Measurements from ENCODE around the gene ZFYVE28.
A peak's percentile ranks its signal among the peaks of the same experiment; 100 is the strongest.

The ZFYVE28 gene

DNA sequence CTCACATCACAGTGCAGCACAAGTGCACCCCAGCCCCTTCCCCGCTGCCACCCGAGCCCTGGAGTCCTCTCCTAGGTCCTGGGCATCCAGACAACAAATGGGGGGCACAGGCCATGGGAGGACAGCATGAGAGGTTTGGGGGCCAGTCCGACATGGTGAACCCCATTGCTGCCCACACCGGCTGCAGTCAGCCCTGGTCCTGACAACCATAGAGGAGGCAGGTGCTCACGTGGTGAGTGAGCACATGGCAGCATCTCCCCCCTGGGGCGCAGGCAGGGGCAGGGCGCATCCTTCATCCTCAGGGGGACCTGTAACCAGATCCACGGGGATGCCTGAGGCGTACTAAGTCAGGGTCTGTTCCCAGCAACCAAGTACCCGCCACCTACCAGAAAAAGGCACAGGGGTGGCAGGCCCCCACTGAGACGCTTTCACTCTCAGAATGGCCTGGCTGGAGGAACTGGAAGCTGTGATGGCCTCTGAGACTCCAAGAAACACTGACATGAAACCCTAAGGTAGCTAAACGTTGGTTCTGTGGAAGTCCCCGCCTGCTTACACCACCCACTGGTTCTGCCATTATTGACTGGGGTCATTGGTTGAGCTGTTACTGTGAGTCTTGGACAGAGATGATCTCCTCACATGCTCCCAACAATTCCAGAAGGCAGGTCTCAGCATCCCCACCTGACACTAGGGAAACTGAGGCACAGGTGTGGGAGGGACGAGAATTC, 6.5 kb downstream of the ZFYVE28 start:
- peak; percentile 76 for DNase-seq (ENCODE audit: extremely low spot score)
- ChIA-PET CTCF (interaction anchor here (0.6 to 6.2 kb wide), 9 partner anchors 9 to 191 kb away, joined by 3 to 34 read pairs (median 5); partner anchors contain the start of genes HAUS3, MXD4 and POLN), POLR2A (interaction anchor here (1.0 kb wide), 1 partner anchor 9 kb away, joined by 4 read pairs; no protein-coding TSS in a partner anchor)
- TF ChIP-seq, protein P1, sequence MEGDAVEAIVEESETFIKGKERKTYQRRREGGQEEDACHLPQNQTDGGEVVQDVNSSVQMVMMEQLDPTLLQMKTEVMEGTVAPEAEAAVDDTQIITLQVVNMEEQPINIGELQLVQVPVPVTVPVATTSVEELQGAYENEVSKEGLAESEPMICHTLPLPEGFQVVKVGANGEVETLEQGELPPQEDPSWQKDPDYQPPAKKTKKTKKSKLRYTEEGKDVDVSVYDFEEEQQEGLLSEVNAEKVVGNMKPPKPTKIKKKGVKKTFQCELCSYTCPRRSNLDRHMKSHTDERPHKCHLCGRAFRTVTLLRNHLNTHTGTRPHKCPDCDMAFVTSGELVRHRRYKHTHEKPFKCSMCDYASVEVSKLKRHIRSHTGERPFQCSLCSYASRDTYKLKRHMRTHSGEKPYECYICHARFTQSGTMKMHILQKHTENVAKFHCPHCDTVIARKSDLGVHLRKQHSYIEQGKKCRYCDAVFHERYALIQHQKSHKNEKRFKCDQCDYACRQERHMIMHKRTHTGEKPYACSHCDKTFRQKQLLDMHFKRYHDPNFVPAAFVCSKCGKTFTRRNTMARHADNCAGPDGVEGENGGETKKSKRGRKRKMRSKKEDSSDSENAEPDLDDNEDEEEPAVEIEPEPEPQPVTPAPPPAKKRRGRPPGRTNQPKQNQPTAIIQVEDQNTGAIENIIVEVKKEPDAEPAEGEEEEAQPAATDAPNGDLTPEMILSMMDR (IDR thresholded peaks at IDR 0.05; ENCODE audit: control extremely low read depth, extremely low read depth, low read depth, missing control alignments): no peak

DNA sequence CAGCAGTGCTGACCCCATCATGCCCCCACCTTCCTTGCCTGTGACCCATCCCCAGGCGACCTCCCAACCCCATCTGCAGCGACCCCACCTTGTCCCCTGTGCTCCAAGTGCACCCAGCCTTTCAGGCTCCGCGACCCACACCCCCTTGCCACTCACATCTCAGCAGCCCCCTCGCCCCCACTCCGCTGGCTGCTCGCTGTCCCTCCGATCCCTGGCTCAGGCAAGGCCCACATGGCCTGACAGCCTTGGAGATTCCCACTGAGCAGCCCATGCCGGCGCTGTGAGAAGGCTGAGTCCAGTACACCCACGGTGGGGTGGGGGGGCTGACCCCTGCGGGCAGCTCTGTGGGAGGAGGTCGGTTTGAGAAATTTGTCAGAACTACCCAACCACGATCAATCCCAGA, 9.1 kb downstream of the ZFYVE28 start:
- no peak for DNase-seq (ENCODE audit: extremely low spot score)
- POLR2A ChIA-PET: no interaction called here
- CTCF ChIA-PET: interaction anchor here (1.1 to 1.3 kb wide), 2 partner anchors 9 to 370 kb away, joined by 3 to 4 read pairs; partner anchors contain the start of genes CFAP99 and ZFYVE28
- TF ChIP-seq, protein P1 (IDR thresholded peaks at IDR 0.05; ENCODE audit: control extremely low read depth, extremely low read depth, low read depth, missing control alignments): no peak

DNA sequence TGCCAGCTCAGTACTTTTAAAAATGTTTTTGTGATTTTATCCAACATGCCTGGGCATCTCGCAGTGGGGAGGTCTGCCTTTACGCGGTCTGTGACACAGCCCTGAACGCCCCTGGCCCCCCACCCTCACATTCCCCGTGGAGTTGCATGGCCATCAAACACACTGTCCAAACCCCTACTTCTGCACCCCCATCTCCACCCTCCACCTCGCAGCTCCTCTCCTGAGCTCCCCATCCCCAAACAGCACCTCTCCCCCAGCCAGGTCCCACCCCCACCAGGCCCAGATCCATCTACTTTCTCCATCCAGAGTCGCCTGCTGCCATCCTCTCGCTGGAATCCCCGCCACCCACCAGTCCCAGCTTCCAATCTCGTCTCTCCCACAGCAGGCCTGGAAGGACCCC, 9.5 kb downstream of the ZFYVE28 start:
- ChIA-PET CTCF (interaction anchor here (0.6 to 1.3 kb wide), 3 partner anchors 10 to 370 kb away, joined by 3 to 4 read pairs (median 3); partner anchors contain the start of genes CFAP99 and ZFYVE28), POLR2A (interaction anchor here (0.6 kb wide), 1 partner anchor 115 kb away, joined by 4 read pairs; no protein-coding TSS in a partner anchor)
- DNase-seq (ENCODE audit: extremely low spot score): no peak
- TF ChIP-seq, protein P1 (IDR thresholded peaks at IDR 0.05; ENCODE audit: control extremely low read depth, extremely low read depth, low read depth, missing control alignments): no peak

DNA sequence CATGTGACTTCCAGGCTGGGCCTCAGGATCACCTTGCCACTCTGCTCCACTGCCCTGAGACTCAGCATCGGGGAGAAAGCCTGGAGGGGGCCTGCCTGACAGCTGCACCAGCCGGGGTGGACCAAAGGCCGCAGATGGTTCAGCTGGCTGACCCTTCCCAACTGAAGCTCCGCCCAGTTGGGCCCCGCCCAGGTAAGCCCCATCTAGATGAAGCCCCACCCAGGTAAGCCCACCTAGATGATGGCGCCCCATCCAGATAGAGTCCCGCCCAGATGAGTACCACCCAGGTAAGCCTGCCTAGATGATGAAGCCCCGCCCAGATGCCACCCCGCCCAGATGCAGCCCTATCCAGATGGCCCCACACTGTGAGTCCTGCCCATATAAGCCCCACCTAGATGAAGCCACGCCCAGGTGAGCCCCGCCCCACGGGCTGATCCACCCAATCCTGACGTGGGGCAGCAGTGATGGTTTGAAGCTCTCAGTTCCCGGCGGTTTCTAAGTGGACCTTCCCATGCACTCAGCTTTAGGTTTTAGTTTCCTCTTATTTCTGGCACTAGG, 10.0 kb downstream of the ZFYVE28 start:
- ChIA-PET POLR2A (interaction anchor here (0.6 kb wide), 1 partner anchor 114 kb away, joined by 4 read pairs; no protein-coding TSS in a partner anchor), CTCF (interaction anchor here (0.6 to 1.3 kb wide), 3 partner anchors 10 to 369 kb away, joined by 3 to 4 read pairs (median 3); partner anchors contain the start of genes CFAP99 and ZFYVE28)
- DNase-seq (ENCODE audit: extremely low spot score): no peak
- TF ChIP-seq, protein P1 (IDR thresholded peaks at IDR 0.05; ENCODE audit: control extremely low read depth, extremely low read depth, low read depth, missing control alignments): no peak

DNA sequence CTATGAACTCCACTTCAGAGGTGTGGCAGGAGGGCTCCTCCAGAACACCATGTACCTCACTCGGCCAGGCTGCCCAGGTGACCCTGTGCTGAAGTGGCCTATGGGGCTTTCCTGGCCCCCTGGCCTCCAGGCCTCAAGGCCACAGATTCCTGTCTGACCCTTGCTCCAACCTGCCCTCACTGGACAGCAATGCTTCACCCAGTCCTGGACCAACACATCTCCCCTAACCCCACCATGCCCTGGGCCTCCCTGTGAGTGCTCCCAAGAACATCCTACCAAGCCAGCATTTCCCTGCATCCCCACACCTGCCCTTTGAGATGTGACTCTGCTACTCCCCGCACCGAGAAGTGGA, 10.5 kb downstream of the ZFYVE28 start:
- ChIA-PET POLR2A (no interaction called here), CTCF (no interaction called here)
- no peak for DNase-seq (ENCODE audit: extremely low spot score)
- TF ChIP-seq, protein P1 (IDR thresholded peaks at IDR 0.05; ENCODE audit: control extremely low read depth, extremely low read depth, low read depth, missing control alignments): no peak

DNA sequence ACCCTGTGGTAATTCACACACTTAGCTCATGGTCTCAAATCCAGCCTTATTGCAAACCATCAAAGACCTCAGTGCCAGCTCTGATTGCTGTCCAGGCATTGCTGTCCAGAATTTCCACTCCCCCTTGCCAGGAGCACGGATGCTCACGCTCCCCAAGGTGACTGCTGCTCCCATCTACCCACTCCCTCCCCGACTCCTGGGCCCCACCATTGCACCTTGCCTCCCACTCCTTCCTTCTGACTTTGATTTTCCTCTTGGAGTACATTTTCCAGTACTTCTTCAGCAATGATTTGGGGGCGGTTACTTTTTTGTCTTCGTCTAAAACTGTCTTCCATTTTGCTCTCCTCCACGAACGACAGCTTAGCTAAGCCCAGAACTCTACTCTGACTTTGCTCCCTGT, 11.5 kb downstream of the ZFYVE28 start:
- ChIA-PET POLR2A (no interaction called here), CTCF (no interaction called here)
- TF ChIP-seq, protein P1 (IDR thresholded peaks at IDR 0.05; ENCODE audit: control extremely low read depth, extremely low read depth, low read depth, missing control alignments): no peak
- DNase-seq (ENCODE audit: extremely low spot score): no peak
